Parathyroid adenoma (tissue), 2 donors: ENCODE results near the gene ACVR1B.

Experiments used
- H2AFZ ChIP-seq: fragments of 300-600 bp; sonication (generic); one replicate; pipeline ENCODE4 v1.7.0; 2017; ENCODE audit warnings: antibody characterized with exemption, mild to moderate bottlenecking
- H3K27ac ChIP-seq: fragments of 300-600 bp; sonication (generic); one replicate; pipeline ENCODE4 v1.7.0; 2017
- H3K27me3 ChIP-seq: fragments of 300-600 bp; sonication (generic); one replicate; pipeline ENCODE4 v1.7.0; 2017; ENCODE audit warnings: low read length; ENCODE audit not compliant: control insufficient read depth, insufficient read depth
- H3K36me3 ChIP-seq: fragments of 300-600 bp; sonication (generic); one replicate; pipeline ENCODE4 v1.7.0; 2017; ENCODE audit warnings: low read length; ENCODE audit not compliant: control insufficient read depth, insufficient read depth
- H3K4me1 ChIP-seq: fragments of 300-600 bp; sonication (generic); one replicate; pipeline ENCODE4 v1.7.0; 2017; ENCODE audit warnings: control low read depth
- H3K4me2 ChIP-seq: fragments of 300-600 bp; sonication (generic); one replicate; pipeline ENCODE4 v1.7.0; 2017; ENCODE audit warnings: low read length
- H3K4me3 ChIP-seq: fragments of 300-600 bp; sonication (generic); one replicate; pipeline ENCODE4 v1.7.0; 2017; ENCODE audit warnings: low read depth, low read length
- H3K79me2 ChIP-seq: fragments of 300-600 bp; sonication (generic); one replicate; pipeline ENCODE4 v1.7.0; 2017; ENCODE audit warnings: control low read depth
- H3K9ac ChIP-seq: fragments of 300-600 bp; sonication (generic); one replicate; pipeline ENCODE4 v1.7.0; 2017; ENCODE audit warnings: mild to moderate bottlenecking
- H3K9me3 ChIP-seq: fragments of 300-600 bp; sonication (generic); one replicate; pipeline ENCODE4 v1.7.0; 2017; ENCODE audit warnings: low read length; ENCODE audit not compliant: control insufficient read depth
- CTCF ChIP-seq: fragments of 300-600 bp; sonication (generic); IDR thresholded peaks from one replicate; pipeline ENCODE4 v1.7.0; 2017; ENCODE audit warnings: antibody characterized with exemption, mild to moderate bottlenecking
- donor health status: primary hyperparathyroidism.

ACVR1B gene

GRCh38 chr12:51942056-51942455 lies 9.4 kb upstream of the ACVR1B start:
- H3K4me1 ChIP-seq = peaks cover 19% of the 10 kb centered on the region
- H3K9me3 ChIP-seq = no peaks in the 10 kb centered on the region
- H2AFZ ChIP-seq = peak overlapping the region; percentile 21
- H3K36me3 ChIP-seq = no peaks in the 10 kb centered on the region
- no peak for TF ChIP-seq CTCF
- no peak overlapping the region for H3K4me2 ChIP-seq
- no peaks in the 10 kb centered on the region for H3K79me2 ChIP-seq
- H3K27me3 ChIP-seq = no peaks in the 10 kb centered on the region
- H3K27ac ChIP-seq = no peak overlapping the region
- no peak overlapping the region for H3K9ac ChIP-seq
- no peak overlapping the region for H3K4me3 ChIP-seq

GRCh38 chr12:51942501-51943000 lies 8.9 kb upstream of the ACVR1B start:
- H2AFZ ChIP-seq = peak overlapping the region; percentile 43
- no peak overlapping the region for H3K9ac ChIP-seq
- H3K4me1 ChIP-seq = peaks cover 19% of the 10 kb centered on the region
- TF ChIP-seq CTCF = no peak
- no peaks in the 10 kb centered on the region for H3K9me3 ChIP-seq
- H3K79me2 ChIP-seq = no peaks in the 10 kb centered on the region
- no peak overlapping the region for H3K4me2 ChIP-seq
- H3K27ac ChIP-seq = no peak overlapping the region
- H3K36me3 ChIP-seq = no peaks in the 10 kb centered on the region
- H3K4me3 ChIP-seq = no peak overlapping the region
- no peaks in the 10 kb centered on the region for H3K27me3 ChIP-seq

GRCh38 chr12:51943346-51943745 lies 8.2 kb upstream of the ACVR1B start:
- no peak overlapping the region for H3K4me2 ChIP-seq
- TF ChIP-seq CTCF = no peak
- no peak overlapping the region for H3K27ac ChIP-seq
- peaks cover 12% of the 10 kb centered on the region for H3K4me1 ChIP-seq
- H3K9ac ChIP-seq = no peak overlapping the region
- H3K27me3 ChIP-seq = no peaks in the 10 kb centered on the region
- H3K4me3 ChIP-seq = no peak overlapping the region
- H3K9me3 ChIP-seq = no peaks in the 10 kb centered on the region
- H3K36me3 ChIP-seq = no peaks in the 10 kb centered on the region
- H3K79me2 ChIP-seq = no peaks in the 10 kb centered on the region
- no peak overlapping the region for H2AFZ ChIP-seq

GRCh38 chr12:51944608-51945233 lies 6.8 kb upstream of the ACVR1B start:
- Histone ChIP-seq H3K4me1 (peaks cover 12% of the 10 kb centered on the region), H3K9ac (no peak overlapping the region), H3K27me3 (no peaks in the 10 kb centered on the region), H3K9me3 (no peaks in the 10 kb centered on the region), H2AFZ (no peak overlapping the region), H3K36me3 (no peaks in the 10 kb centered on the region), H3K4me2 (no peak overlapping the region), H3K27ac (no peak overlapping the region), H3K4me3 (no peak overlapping the region), H3K79me2 (no peaks in the 10 kb centered on the region)
- TF ChIP-seq CTCF = no peak
